CD4-positive, alpha-beta T cell (primary cell): ENCODE data around the gene LAMTOR4. TPM values are rescaled to one million over a fixed set of nuclear protein-coding genes. Genes with fewer than 3 reads are reported as not detected.
"Not testable (repeated sequence)": the region's sequence is repeated elsewhere in the genome, so short reads cannot be mapped to it uniquely, and the experiment has no call there.

Source experiments
- ATAC-seq: fragments of 200-7000 bp; cut with Tn5 transposase; one replicate; pipeline ENCODE4 v1.10.0; 2022; ENCODE audit warnings: mild to moderate bottlenecking; ENCODE audit not compliant: poor library complexity
- CTCF ChIA-PET: fragments of 350-600 bp; sonication (Branson Sonifier 250); formaldehyde crosslinking; loops from one replicate; lab custom pipeline; 2021; ENCODE audit warnings: antibody characterized with exemption, inconsistent platforms; lab: Charles Lee
- POLR2A ChIA-PET: fragments of 350-600 bp; sonication (Branson Sonifier 250); formaldehyde crosslinking; loops from one replicate; lab custom pipeline; 2021; ENCODE audit warnings: antibody characterized with exemption, inconsistent platforms; lab: Charles Lee
- DNase-seq, 14 experiments: peaks; one replicate each; pipeline ENCODE4 v3.0.0-alpha.2; 2013 to 2020; ENCODE audit warnings: mixed read lengths in 2 of 14
- H3K27ac ChIP-seq, 2 donors: one replicate each; pipeline versions ENCODE4 v1.5.1 to v1.7.0; 2013; ENCODE audit warnings: low read length in 2 of 2, low read depth in 1 of 2, mild to moderate bottlenecking in 1 of 2
- H3K27me3 ChIP-seq, 2 experiments: 1 replicate in 1 of 2; 2 replicates in 1 of 2; pipeline versions ENCODE4 v1.6.1 to v1.7.0; 2013; ENCODE audit warnings: low read length in 2 of 2, control low read depth in 1 of 2, mild to moderate bottlenecking in 1 of 2, moderate library complexity in 1 of 2; ENCODE audit not compliant: insufficient read depth in 2 of 2, control insufficient read depth in 1 of 2
- H3K36me3 ChIP-seq: one replicate; pipeline ENCODE4 v1.6.1; 2013; ENCODE audit warnings: low read length, control low read depth; ENCODE audit not compliant: insufficient read depth
- H3K4me1 ChIP-seq: one replicate; pipeline ENCODE4 v1.6.1; 2013; ENCODE audit warnings: low read length, control low read depth; ENCODE audit not compliant: insufficient read depth
- H3K4me3 ChIP-seq: one replicate; pipeline ENCODE4 v1.5.1; 2013; ENCODE audit warnings: mild to moderate bottlenecking, low read length, moderate library complexity
- H3K9me3 ChIP-seq, 2 experiments: 1 replicate in 1 of 2; 2 replicates in 1 of 2; pipeline versions ENCODE4 v1.6.1 to v1.7.0; 2013; ENCODE audit warnings: low read length in 2 of 2, mild to moderate bottlenecking in 2 of 2, control low read depth in 1 of 2, moderate library complexity in 1 of 2; ENCODE audit not compliant: control insufficient read depth in 1 of 2, insufficient read depth in 1 of 2
- H3K27ac Mint-ChIP-seq: one replicate; pipeline ENCODE4 v1.8.0; 2020; ENCODE audit warnings: mixed read lengths
- H3K27me3 Mint-ChIP-seq: one replicate; pipeline ENCODE4 v1.8.0; 2021; ENCODE audit warnings: mixed read lengths
- H3K36me3 Mint-ChIP-seq: one replicate; pipeline ENCODE4 v1.8.0; 2021; ENCODE audit warnings: low read depth, mixed read lengths
- H3K4me1 Mint-ChIP-seq: one replicate; pipeline ENCODE4 v1.8.0; 2021; ENCODE audit warnings: low read depth, mixed read lengths
- H3K4me3 Mint-ChIP-seq: one replicate; pipeline ENCODE4 v1.8.0; 2020; ENCODE audit warnings: mild to moderate bottlenecking, mixed read lengths
- H3K9me3 Mint-ChIP-seq: one replicate; pipeline ENCODE4 v1.8.0; 2020; ENCODE audit warnings: mixed read lengths
- intact Hi-C, 2 experiments: fragments of 100-400 bp; cut with DNase I in 1 of 2; cut with micrococcal nuclease in 1 of 2; formaldehyde crosslinking; loops; one replicate each; pipeline versions ENCODE4 v1.15.1 to v1.9.0; 2023 to 2025; cut with DNase I, micrococcal nuclease
- total RNA-seq, 174 experiments: library from RNA in 2 of 174; stranded (reverse) in 2 of 174; gene quantifications; one replicate each; pipeline ENCODE4 v1.2.3 and lab custom pipeline; 2021 to 2026
- TF ChIP-seq, protein P1 (sequence below): fragments of 200-600 bp; IDR thresholded peaks from one replicate; pipeline ENCODE4 v1.8.0; 2022; ENCODE audit warnings: antibody characterized with exemption, mild to moderate bottlenecking

LAMTOR4 gene
- total RNA-seq, 2 experiments from 2014 or later, result 107 to 125 TPM

DNA sequence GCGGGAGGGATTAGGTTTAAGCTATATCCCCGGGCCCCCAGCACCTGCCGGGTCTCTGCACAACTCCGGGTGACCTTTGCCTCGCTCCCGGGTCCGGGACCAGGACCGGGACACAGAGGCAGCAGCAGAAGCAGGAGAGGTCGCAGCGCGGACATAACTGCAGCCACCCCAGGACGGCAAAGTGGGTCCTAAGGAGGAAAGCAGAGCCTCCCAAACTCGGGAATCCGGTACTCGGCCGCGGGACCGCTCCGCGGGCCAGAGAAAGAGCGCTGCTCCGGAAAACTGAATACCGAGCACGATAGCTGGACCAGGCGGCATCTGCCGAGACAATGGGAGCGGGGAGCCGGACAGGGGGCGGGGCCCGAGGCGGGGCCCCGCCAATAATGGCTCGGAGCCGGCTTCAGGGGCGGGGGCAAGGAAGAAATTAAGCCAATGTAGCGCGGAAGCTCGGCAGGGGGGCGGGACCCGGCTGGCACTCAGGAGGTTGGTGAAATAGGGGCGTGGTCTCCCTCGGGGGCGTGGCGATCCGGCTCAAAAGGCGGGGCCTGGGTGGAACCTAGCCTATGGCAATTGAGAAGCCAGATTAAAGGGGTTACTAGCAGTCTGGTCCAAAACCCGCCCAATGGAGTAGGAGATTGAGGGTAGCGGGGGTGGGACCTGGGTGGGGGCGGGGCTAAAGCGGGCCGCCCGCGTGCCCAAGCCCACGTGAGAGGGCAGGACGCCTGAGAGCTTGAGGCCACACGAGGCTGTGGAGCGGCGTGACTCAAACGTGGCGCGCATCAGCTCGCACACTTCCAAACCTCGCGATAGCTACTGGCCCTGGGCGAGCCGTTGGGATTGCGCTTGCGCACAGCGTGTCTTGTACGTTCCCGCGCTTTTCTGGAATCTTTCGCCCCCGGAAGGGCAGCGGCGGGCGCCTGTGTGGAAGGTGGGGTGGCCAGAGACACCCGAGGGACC lies 28.6 kb downstream of the LAMTOR4 start, which contains the start of the genes GPC2 and STAG3:
TSS of gene GPC2 (minus strand) at position 337 of the 957 bp plus-strand sequence. CDS start at position 155, 182 bp downstream.
TSS of gene STAG3 (plus strand) at position 874 of the 957 bp plus-strand sequence. CDS start 2,639 bp downstream, outside the sequence.
- Mint-ChIP-seq H3K36me3 (no peaks in the 10 kb centered on the region), H3K4me1 (peaks cover 48% of the 10 kb centered on the region), H3K9me3 (peaks cover 2% of the 10 kb centered on the region), H3K4me3 (peak within 1 kb of the TSS; percentile 82), H3K27me3 (no peaks in the 10 kb centered on the region), H3K27ac (peak within 1 kb of the TSS; percentile 34)
- Histone ChIP-seq H3K27ac (peak within 1 kb of the TSS in 1 of 2 donors; percentile 41), H3K9me3 (peaks cover 0 to 16% of the 10 kb centered on the region in 2 experiments), H3K4me1 (peaks cover 48% of the 10 kb centered on the region), H3K27me3 (no peaks in the 10 kb centered on the region), H3K36me3 (no peaks in the 10 kb centered on the region), H3K4me3 (peak within 1 kb of the TSS; percentile 70)
- ChIA-PET POLR2A (interaction anchor here (0.7 to 8.9 kb wide), 13 partner anchors 9 to 428 kb away, joined by 3 to 109 read pairs (median 6); partner anchors contain the start of genes AP4M1, FBXO24, GAL3ST4 and LAMTOR4), CTCF (interaction anchor here (1.1 to 1.3 kb wide), 2 partner anchors 44 to 51 kb away, joined by 3 read pairs; partner anchors contain the start of gene MBLAC1)
- peak; percentile 87 for ATAC-seq
- TF ChIP-seq, protein P1, sequence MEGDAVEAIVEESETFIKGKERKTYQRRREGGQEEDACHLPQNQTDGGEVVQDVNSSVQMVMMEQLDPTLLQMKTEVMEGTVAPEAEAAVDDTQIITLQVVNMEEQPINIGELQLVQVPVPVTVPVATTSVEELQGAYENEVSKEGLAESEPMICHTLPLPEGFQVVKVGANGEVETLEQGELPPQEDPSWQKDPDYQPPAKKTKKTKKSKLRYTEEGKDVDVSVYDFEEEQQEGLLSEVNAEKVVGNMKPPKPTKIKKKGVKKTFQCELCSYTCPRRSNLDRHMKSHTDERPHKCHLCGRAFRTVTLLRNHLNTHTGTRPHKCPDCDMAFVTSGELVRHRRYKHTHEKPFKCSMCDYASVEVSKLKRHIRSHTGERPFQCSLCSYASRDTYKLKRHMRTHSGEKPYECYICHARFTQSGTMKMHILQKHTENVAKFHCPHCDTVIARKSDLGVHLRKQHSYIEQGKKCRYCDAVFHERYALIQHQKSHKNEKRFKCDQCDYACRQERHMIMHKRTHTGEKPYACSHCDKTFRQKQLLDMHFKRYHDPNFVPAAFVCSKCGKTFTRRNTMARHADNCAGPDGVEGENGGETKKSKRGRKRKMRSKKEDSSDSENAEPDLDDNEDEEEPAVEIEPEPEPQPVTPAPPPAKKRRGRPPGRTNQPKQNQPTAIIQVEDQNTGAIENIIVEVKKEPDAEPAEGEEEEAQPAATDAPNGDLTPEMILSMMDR, result no peak
- intact Hi-C loops, result loop anchor here (1.0 to 2.0 kb wide), 4 partner anchors 15 to 29 kb away; partner anchors contain the start of genes LAMTOR4 (in 2 of the 2) and TRAPPC14 (in 1 of the 2)
- peak; percentile 95 to 98 (median 98) for DNase-seq

DNA sequence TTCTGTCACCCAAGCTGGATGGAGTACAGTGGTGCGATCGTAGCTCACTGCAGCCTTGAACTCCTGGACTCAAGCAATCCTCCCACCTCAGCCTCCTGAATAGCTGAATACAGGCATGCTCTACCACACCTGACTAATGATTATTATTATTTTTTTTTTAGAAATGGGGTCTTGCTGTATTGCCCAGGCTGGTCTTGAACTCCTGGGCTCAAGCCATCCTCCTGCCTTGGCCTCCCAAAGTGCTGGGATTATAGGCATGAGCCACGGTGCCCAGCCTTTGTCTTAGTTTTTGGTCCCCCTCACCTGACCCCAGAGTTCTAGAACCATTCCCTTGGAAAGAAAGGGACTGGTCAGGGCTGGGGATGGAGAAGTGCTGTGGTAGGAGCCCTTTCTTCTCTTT lies 31.4 kb downstream of the LAMTOR4 start:
- H3K27ac ChIP-seq, H3K4me3 Mint-ChIP-seq, DNase-seq, H3K27me3 Mint-ChIP-seq, H3K9me3 Mint-ChIP-seq, H3K27me3 ChIP-seq, H3K4me3 ChIP-seq, H3K36me3 Mint-ChIP-seq, intact Hi-C loops, H3K36me3 ChIP-seq, H3K27ac Mint-ChIP-seq, ATAC-seq: not testable (repeated sequence)
- Histone ChIP-seq H3K9me3 (peaks cover 0 to 16% of the 10 kb centered on the region in 2 experiments), H3K4me1 (peaks cover 50% of the 10 kb centered on the region)
- ChIA-PET CTCF (interaction anchor here (0.7 kb wide), 1 partner anchor 632 kb away, joined by 3 read pairs; no protein-coding TSS in a partner anchor), POLR2A (interaction anchor here (0.8 to 8.9 kb wide), 7 partner anchors 9 to 805 kb away, joined by 3 to 109 read pairs (median 3); partner anchors contain the start of genes GAL3ST4, LAMTOR4 and TRIM4)
- peaks cover 50% of the 10 kb centered on the region for H3K4me1 Mint-ChIP-seq

DNA sequence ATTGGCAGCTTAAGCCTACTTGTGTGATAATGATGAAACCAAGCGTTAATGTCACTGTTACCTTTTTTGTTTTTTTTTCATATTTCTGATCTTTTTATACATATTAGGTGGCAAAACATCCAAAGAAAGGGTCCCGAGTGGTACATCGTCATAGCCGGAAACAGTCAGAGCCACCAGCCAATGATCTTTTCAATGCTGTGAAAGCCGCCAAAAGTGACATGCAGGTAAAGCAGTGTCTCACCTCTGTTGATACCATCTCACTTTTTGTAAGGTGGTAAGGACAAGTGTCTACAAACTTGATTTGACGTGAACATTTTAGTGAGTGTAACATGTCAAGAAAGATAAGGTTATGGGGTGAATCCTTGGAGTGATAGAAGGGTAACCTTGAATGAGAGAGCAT lies 33.9 kb downstream of the LAMTOR4 start:
- DNase-seq, result peak in 3 of 14 experiments; percentile 37 to 62 (median 48)
- H3K4me3 Mint-ChIP-seq, result peak overlapping the region; percentile 48
- H3K27me3 ChIP-seq, H3K36me3 Mint-ChIP-seq, H3K36me3 ChIP-seq, H3K27me3 Mint-ChIP-seq, CTCF ChIA-PET, H3K9me3 Mint-ChIP-seq, H3K27ac ChIP-seq, intact Hi-C loops, H3K4me3 ChIP-seq: not testable (repeated sequence)
- H3K4me1 Mint-ChIP-seq, result peaks cover 34% of the 10 kb centered on the region
- peak; percentile 19 for ATAC-seq
- H3K4me1 ChIP-seq, result peaks cover 30% of the 10 kb centered on the region
- POLR2A ChIA-PET, result interaction anchor here (1.1 to 8.9 kb wide), 3 partner anchors 17 to 36 kb away, joined by 3 to 109 read pairs (median 4); partner anchors contain the start of genes GAL3ST4 and TRAPPC14
- peaks cover 0 to 15% of the 10 kb centered on the region in 2 experiments for H3K9me3 ChIP-seq
- H3K27ac Mint-ChIP-seq, result peak overlapping the region; percentile 90

DNA sequence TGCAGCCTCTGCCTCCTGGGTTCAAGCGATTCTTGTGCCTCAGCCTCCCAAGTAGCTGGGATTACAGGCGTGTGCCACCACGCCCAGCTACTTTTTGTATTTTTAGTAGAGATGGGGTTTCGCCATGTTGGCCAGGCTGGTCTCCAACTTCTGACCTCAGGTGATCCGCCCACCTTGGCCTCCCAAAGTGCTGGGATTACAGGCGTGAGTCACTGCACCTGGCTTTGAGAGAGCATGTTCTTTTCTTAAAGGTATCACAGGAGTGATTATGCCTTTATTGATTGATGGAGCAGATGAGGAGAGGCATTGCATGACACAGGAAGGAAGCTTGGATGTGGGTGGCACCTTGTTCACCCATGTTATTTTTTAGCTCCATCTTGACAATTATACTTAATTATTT lies 34.4 kb downstream of the LAMTOR4 start:
- H3K27me3 ChIP-seq, H3K27ac ChIP-seq, H3K4me3 Mint-ChIP-seq, ATAC-seq, H3K36me3 Mint-ChIP-seq, intact Hi-C loops, H3K27me3 Mint-ChIP-seq, H3K36me3 ChIP-seq, H3K9me3 Mint-ChIP-seq, DNase-seq, H3K4me3 ChIP-seq, H3K9me3 ChIP-seq: not testable (repeated sequence)
- ChIA-PET POLR2A (interaction anchor here (0.7 to 8.9 kb wide), 4 partner anchors 17 to 37 kb away, joined by 3 to 109 read pairs (median 3); partner anchors contain the start of gene GAL3ST4), CTCF (interaction anchor here (1.2 kb wide), 1 partner anchor 25 kb away, joined by 3 read pairs; no protein-coding TSS in a partner anchor)
- peak overlapping the region; percentile 90 for H3K27ac Mint-ChIP-seq
- peaks cover 25% of the 10 kb centered on the region for H3K4me1 ChIP-seq
- peaks cover 30% of the 10 kb centered on the region for H3K4me1 Mint-ChIP-seq
